Astrocyte (in vitro differentiated cells and primary cell): ENCODE measurements around the gene P3H4. TPM values are rescaled to one million over a fixed set of nuclear protein-coding genes. Genes with fewer than 3 reads are reported as not detected.

Source experiments
- DNase-seq: peaks from one replicate; pipeline ENCODE4 v3.0.0-alpha.2; 2010; ENCODE audit warnings: low read depth
- FAIRE-seq: peaks from 2 replicates; lab custom pipeline; 2011; peaks lifted over from hg19 to GRCh38; lab: Jason Lieb, UNC
- H2AFZ ChIP-seq: 2 replicates; pipeline ENCODE4 v1.6.0; 2012; ENCODE audit warnings: low read depth, low read length, inconsistent platforms
- H3K27ac ChIP-seq: 2 replicates; pipeline ENCODE4 v1.5.1; 2011; ENCODE audit warnings: low read depth, low read length, inconsistent platforms
- H3K27me3 ChIP-seq: 2 replicates; pipeline ENCODE4 v1.6.0; 2011; ENCODE audit warnings: low read length, inconsistent platforms; ENCODE audit not compliant: insufficient read depth
- H3K36me3 ChIP-seq: 2 replicates; pipeline ENCODE4 v1.5.1; 2011; ENCODE audit warnings: low read length, inconsistent platforms; ENCODE audit not compliant: insufficient read depth
- H3K4me1 ChIP-seq: 2 replicates; pipeline ENCODE4 v1.5.1; 2011; ENCODE audit warnings: low read length, inconsistent platforms; ENCODE audit not compliant: insufficient read depth
- H3K4me2 ChIP-seq: 2 replicates; pipeline ENCODE4 v1.6.0; 2012; ENCODE audit warnings: low read length, inconsistent platforms
- H3K4me3 ChIP-seq: 2 replicates; pipeline ENCODE4 v1.5.1; 2011; ENCODE audit warnings: low read depth, mild to moderate bottlenecking, low read length, inconsistent platforms; ENCODE audit not compliant: insufficient read depth
- H3K79me2 ChIP-seq: 2 replicates; pipeline ENCODE4 v1.6.0; 2012; ENCODE audit warnings: mild to moderate bottlenecking, low read length, inconsistent platforms; ENCODE audit not compliant: insufficient read depth
- H3K9ac ChIP-seq: 2 replicates; pipeline ENCODE4 v1.6.0; 2012; ENCODE audit warnings: mild to moderate bottlenecking, low read length, inconsistent platforms
- H3K9me3 ChIP-seq: 2 replicates; pipeline ENCODE4 v1.5.1; 2012; ENCODE audit warnings: low read depth, mild to moderate bottlenecking, low read length, inconsistent platforms; ENCODE audit not compliant: insufficient read depth
- H4K20me1 ChIP-seq: 2 replicates; pipeline ENCODE4 v1.6.0; 2012; ENCODE audit warnings: low read length, inconsistent platforms; ENCODE audit not compliant: insufficient read depth
- H3K27ac Mint-ChIP-seq: one replicate; pipeline ENCODE4 v1.8.0; 2021; ENCODE audit warnings: mild to moderate bottlenecking, mixed read lengths; ENCODE audit not compliant: unreplicated experiment
- H3K27me3 Mint-ChIP-seq: one replicate; pipeline ENCODE4 v1.8.0; 2021; ENCODE audit warnings: low read depth, mixed read lengths; ENCODE audit not compliant: unreplicated experiment
- H3K36me3 Mint-ChIP-seq: one replicate; pipeline ENCODE4 v1.8.0; 2021; ENCODE audit warnings: low read depth, mixed read lengths; ENCODE audit not compliant: unreplicated experiment
- H3K4me1 Mint-ChIP-seq: one replicate; pipeline ENCODE4 v1.8.0; 2021; ENCODE audit warnings: low read depth, mixed read lengths; ENCODE audit not compliant: unreplicated experiment
- H3K4me3 Mint-ChIP-seq: one replicate; pipeline ENCODE4 v1.8.0; 2021; ENCODE audit warnings: mild to moderate bottlenecking, moderate library complexity, mixed read lengths; ENCODE audit not compliant: unreplicated experiment
- H3K9me3 Mint-ChIP-seq: one replicate; pipeline ENCODE4 v1.8.0; 2021; ENCODE audit warnings: mild to moderate bottlenecking, mixed read lengths; ENCODE audit not compliant: unreplicated experiment
- CTCF ChIP-seq: IDR thresholded peaks from 2 replicates; pipeline ENCODE4 v1.5.1; 2011; ENCODE audit warnings: low read depth, mild to moderate bottlenecking, inconsistent platforms, low read length, moderate library complexity; ENCODE audit not compliant: insufficient read depth
- EZH2 ChIP-seq: IDR thresholded peaks from 2 replicates; pipeline ENCODE4 v1.6.1; 2012; ENCODE audit warnings: mild to moderate bottlenecking, low read length, inconsistent platforms; ENCODE audit not compliant: insufficient read depth
- total RNA-seq: library from RNA; stranded (reverse); gene quantifications from 2 replicates; pipeline ENCODE4 v1.2.1, GENCODE V29; 2021

The P3H4 gene
- total RNA-seq, 1 donor from 2014 or later, result 81.5 TPM

- H3K4me2 ChIP-seq, result no peak overlapping the region
- no peaks in the 10 kb centered on the region for H3K4me1 ChIP-seq
- H3K9ac ChIP-seq, result no peak overlapping the region
- H3K4me3 ChIP-seq, result no peak overlapping the region
- no peak overlapping the region for H3K4me3 Mint-ChIP-seq
- no peaks in the 10 kb centered on the region for H3K79me2 ChIP-seq
- FAIRE-seq (no peak), DNase-seq (no peak)
- no peaks in the 10 kb centered on the region for H3K27me3 Mint-ChIP-seq
- H3K9me3 ChIP-seq, result no peaks in the 10 kb centered on the region
- no peak overlapping the region for H2AFZ ChIP-seq
- H3K36me3 ChIP-seq, result peaks cover 12% of the 10 kb centered on the region
- no peak for TF ChIP-seq EZH2
- TF ChIP-seq CTCF, result no peak
- no peak overlapping the region for H3K27ac Mint-ChIP-seq
- H3K27ac ChIP-seq, result no peak overlapping the region
- H3K9me3 Mint-ChIP-seq, result no peaks in the 10 kb centered on the region
- H3K4me1 Mint-ChIP-seq, result no peaks in the 10 kb centered on the region
- no peaks in the 10 kb centered on the region for H3K27me3 ChIP-seq
- H4K20me1 ChIP-seq, result peaks cover 4% of the 10 kb centered on the region
- peaks cover 17% of the 10 kb centered on the region for H3K36me3 Mint-ChIP-seq
Observed at GRCh38 chr17:41754066-41754465, 57.7 kb downstream of the P3H4 start.

Other genes starting within 250 kb of the P3H4 start
- 0.09 TPM in 1 of 2 replicates, not detected in the other for gene KRT9, start 239.9 kb downstream of the P3H4 start, total RNA-seq
- 1.0 and 2.2 TPM in 2 replicates for gene KRT14, start 225.1 kb downstream of the P3H4 start, total RNA-seq
- 0.79 and 1.3 TPM in 2 replicates for gene KRT16, start 199.2 kb downstream of the P3H4 start, total RNA-seq
- 21.4 and 28.3 TPM in 2 replicates for gene KRT17, start 187.4 kb downstream of the P3H4 start, total RNA-seq
- gene EIF1, start 123.1 kb downstream of the P3H4 start, total RNA-seq, result 767 and 795 TPM in 2 replicates
- gene GAST, start 99.6 kb downstream of the P3H4 start, total RNA-seq, result not detected in 2 replicates
- gene HAP1, start 77.3 kb downstream of the P3H4 start, total RNA-seq, result 0.46 and 0.52 TPM in 2 replicates
- gene JUP, start 25.2 kb downstream of the P3H4 start, total RNA-seq, result 236 TPM in 2 replicates
- gene FKBP10, start 1.1 kb upstream of the P3H4 start, total RNA-seq, result 446 and 584 TPM in 2 replicates
- 47.4 and 56.1 TPM in 2 replicates for gene NT5C3B, start 24.3 kb upstream of the P3H4 start, total RNA-seq
- not detected in 2 replicates for gene KLHL10, start 25.9 kb upstream of the P3H4 start, total RNA-seq
- gene KLHL11, start 53.5 kb upstream of the P3H4 start, total RNA-seq, result 12.3 and 12.8 TPM in 2 replicates
- gene ACLY, start 107.0 kb upstream of the P3H4 start, total RNA-seq, result 296 and 326 TPM in 2 replicates
- gene ODAD4, start 118.7 kb upstream of the P3H4 start, total RNA-seq, result 0.98 and 1.1 TPM in 2 replicates
- 169 and 177 TPM in 2 replicates for gene CNP, start 154.8 kb upstream of the P3H4 start, total RNA-seq
- gene DNAJC7, start 205.5 kb upstream of the P3H4 start, total RNA-seq, result 82.9 and 96.0 TPM in 2 replicates
- gene NKIRAS2, start 208.1 kb upstream of the P3H4 start, total RNA-seq, result 60.5 and 66.0 TPM in 2 replicates
- gene C17orf113, start 238.7 kb upstream of the P3H4 start, total RNA-seq, result 0.19 and 0.23 TPM in 2 replicates